ENCODE data around the gene RBL1.
"Not testable (repeated sequence)": the region's sequence is repeated elsewhere in the genome, so short reads cannot be mapped to it uniquely, and the experiment has no call there.

The RBL1 gene

GRCh38 chr20:37072293-37073196 is 23.3 kb downstream of the RBL1 start:
- DNase-seq: no peak

- no peak for DNase-seq
Observed at GRCh38 chr20:37071481-37071911, 24.3 kb downstream of the RBL1 start.

GRCh38 chr20:37069563-37069962 is 26.2 kb downstream of the RBL1 start:
- DNase-seq: not testable (repeated sequence)

GRCh38 chr20:37066168-37066567 is 29.6 kb downstream of the RBL1 start:
- no peak for DNase-seq

- no peak for DNase-seq
Observed at GRCh38 chr20:37055276-37055675, 40.5 kb downstream of the RBL1 start.

- DNase-seq: no peak
Observed at GRCh38 chr20:37053230-37053950, 42.4 kb downstream of the RBL1 start.

GRCh38 chr20:37042986-37043972 is 52.5 kb downstream of the RBL1 start:
- DNase-seq: no peak

- not testable (repeated sequence) for DNase-seq
Observed at GRCh38 chr20:37039366-37039765, 56.4 kb downstream of the RBL1 start.

- no peak for DNase-seq
Observed at GRCh38 chr20:37032077-37032476, 63.7 kb downstream of the RBL1 start.

GRCh38 chr20:37020636-37021035 is 75.2 kb downstream of the RBL1 start:
- no peak for DNase-seq

GRCh38 chr20:37012631-37013030 is 83.2 kb downstream of the RBL1 start:
- not testable (repeated sequence) for DNase-seq

GRCh38 chr20:37011858-37012257 is 83.9 kb downstream of the RBL1 start:
- DNase-seq: not testable (repeated sequence)

GRCh38 chr20:37011147-37011546 is 84.7 kb downstream of the RBL1 start:
- DNase-seq: no peak

GRCh38 chr20:37007898-37008649 is 87.7 kb downstream of the RBL1 start:
- DNase-seq: peak; percentile 8

GRCh38 chr20:37005062-37005942 is 90.5 kb downstream of the RBL1 start:
- not testable (repeated sequence) for DNase-seq

- not testable (repeated sequence) for DNase-seq
Observed at GRCh38 chr20:37001634-37002033, 94.2 kb downstream of the RBL1 start.

GRCh38 chr20:37000171-37000570 is 95.6 kb downstream of the RBL1 start:
- DNase-seq: not testable (repeated sequence)

GRCh38 chr20:36998652-36999051 is 97.1 kb downstream of the RBL1 start:
- no peak for DNase-seq

GRCh38 chr20:36997121-36997520 is 98.7 kb downstream of the RBL1 start:
- DNase-seq: no peak

GRCh38 chr20:36994221-36994620 is 101.6 kb downstream of the RBL1 start:
- not testable (repeated sequence) for DNase-seq

GRCh38 chr20:36992802-36993334 is 102.9 kb downstream of the RBL1 start:
- DNase-seq: no peak

All from NCI-H1105 treated with DMSO at 0.1 percent for 48 hours (cell line).